ENCODE data around the gene P2RY11.

P2RY11 gene

DNA sequence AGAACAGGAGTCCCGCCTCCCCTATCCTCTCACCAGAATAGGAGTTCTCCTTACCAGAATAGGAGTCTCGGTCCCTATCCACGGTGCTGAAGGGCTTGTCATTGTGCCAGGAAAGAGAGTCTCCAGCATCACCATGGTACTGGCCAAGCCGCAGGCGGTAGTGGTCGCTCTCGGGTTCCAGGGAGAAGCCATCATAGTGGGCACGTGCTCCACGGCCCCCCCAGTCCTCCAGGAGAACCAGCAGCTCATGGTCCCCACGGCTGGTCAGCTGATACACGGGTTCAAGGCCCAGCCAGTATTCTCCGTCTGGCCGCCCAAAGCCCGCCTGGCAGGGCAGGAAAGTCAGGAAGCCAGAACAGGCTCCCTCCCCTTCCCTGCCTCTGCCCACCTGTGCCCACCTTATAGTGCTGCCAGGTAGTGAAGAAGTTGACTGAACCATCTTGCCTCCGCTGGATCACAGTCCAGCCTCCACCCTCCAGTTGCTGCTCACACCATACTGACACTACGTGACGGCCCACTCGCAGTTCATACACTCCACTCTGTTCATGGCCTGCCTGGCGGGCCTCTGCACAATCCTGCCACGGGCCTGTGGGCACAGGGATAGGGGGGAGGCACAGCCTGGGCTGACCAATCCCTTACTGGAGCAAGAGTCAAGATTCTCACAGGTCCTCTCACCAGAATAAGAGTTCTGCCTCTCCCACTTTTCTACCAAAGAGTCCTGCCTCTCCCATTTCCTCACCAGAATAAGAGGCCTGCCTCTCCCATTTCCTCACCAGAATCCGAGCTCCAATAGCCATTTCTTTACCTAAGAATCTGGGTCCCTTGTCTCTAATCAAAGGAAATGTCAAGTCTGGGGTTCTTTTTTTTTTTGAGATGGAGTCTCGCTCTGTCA lies 18.0 kb upstream of the P2RY11 start:
- DNase-seq (ENCODE audit: low read depth in 2 of 2): no peak

DNA sequence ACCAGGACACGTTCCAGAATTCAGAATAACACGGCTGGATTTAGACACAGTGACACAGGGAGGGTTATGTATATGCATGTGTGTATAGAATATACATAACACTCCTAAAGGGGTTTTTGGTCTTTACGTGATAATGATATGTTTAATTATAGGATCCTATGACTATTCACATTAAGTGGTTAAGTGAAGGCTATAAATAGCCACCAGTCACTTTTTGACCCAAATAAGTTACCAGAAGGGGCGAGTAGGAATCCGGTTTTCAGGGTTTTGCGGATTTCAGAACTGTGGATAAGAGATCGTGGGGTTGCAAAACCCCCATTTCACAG lies 15.9 kb upstream of the P2RY11 start:
- no peak for DNase-seq (ENCODE audit: low read depth in 2 of 2)

- peak; percentile 85 to 86 for DNase-seq (ENCODE audit: low read depth in 2 of 2)
Measured at GRCh38 chr19:10095948-10096614, 15.4 kb upstream of the P2RY11 start.

DNA sequence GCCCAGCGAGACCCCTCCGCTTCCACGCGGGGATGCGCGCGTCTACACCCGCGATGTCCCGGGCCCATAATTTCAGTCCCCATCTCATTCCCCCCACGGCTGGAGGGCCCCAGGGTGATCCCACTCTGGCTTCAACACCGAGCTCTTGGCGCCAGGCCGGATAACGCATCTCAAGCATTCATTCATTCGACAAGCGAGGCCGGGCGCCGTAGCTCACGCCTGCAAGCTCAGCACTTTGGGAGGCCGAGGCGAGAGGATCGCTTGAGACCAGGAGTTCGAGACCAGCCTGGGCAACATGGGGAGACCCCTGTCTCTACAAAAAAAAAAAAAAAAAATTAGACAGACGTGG lies 14.9 kb upstream of the P2RY11 start:
- DNase-seq (ENCODE audit: low read depth in 2 of 2): no peak

GRCh38 chr19:10100163-10100785 lies 11.2 kb upstream of the P2RY11 start:
- no peak for DNase-seq (ENCODE audit: low read depth in 2 of 2)

GRCh38 chr19:10102787-10103236 lies 8.7 kb upstream of the P2RY11 start:
- DNase-seq (ENCODE audit: low read depth in 2 of 2): no peak

- no peak for DNase-seq (ENCODE audit: low read depth in 2 of 2)
Measured at GRCh38 chr19:10104130-10104513, 7.4 kb upstream of the P2RY11 start.

DNA sequence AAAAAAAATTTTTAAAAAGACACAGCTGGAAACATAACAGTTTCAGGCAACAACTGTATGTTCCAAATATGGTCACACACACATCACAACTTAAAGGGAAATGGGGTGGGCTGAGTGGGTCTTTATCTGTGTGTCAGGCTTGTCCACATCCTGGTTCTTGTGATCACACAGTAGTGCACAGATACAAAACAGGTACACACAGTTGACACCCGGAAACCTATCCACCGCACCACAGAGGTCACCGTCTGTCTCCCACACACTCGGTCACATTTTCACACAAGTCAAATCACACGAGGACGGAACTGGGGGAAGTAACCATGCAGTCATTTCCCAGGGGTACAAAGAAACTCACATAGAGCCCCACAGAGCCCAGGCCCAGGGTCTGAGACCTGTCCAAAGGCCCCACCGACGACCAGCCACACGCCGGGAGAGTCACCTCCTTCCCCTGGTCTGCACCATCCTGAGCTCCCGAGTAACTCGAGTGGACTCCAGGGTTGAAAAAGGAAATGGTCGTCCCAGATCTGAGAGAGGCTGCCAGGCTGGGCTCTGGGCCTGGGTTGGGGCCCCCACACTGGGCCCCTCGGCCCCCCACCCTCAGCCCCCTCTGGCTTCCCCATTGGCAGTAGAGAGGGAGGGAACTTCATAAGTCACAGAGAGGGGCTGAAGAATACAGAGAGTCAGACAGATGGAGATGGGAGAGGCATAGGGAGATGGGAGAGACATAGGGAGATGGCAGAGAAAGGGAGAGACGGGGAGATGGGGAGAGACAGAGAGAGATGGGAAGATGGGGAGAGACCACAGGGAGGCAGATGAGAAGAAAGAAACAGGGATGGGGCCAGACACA lies 6.6 kb upstream of the P2RY11 start:
- DNase-seq (ENCODE audit: low read depth in 2 of 2): peak in 1 of 2 donors; percentile 62

DNA sequence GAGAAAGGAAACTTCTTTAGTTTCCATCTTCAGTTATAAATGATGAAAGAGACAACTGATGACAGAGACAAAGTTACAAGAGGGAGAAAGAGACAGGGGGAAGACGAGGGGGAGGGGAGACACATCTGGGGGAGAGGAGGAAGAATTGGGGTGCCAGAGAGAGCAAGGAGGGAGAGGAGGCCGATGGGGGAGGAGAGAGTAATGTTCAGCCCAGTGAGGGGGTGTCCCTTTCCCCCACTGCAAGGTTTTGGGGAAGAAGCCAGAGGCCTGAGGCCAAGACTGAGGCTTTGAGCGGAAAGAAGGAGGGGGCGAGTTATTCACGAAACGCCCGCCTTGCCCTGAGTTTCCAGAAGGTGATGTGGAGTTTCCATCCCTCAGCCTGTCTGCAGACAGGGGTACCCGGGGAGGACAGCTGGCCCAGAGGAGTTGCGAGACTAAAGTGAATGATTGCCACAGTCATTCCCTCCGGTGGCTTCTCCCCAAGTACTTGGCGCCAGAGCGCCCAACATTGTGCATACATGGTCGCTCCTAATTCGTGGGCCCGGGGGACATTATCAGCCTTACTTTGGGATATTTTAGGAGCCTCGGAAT lies 5.9 kb upstream of the P2RY11 start:
- peak; percentile 64 to 69 for DNase-seq (ENCODE audit: low read depth in 2 of 2)

DNA sequence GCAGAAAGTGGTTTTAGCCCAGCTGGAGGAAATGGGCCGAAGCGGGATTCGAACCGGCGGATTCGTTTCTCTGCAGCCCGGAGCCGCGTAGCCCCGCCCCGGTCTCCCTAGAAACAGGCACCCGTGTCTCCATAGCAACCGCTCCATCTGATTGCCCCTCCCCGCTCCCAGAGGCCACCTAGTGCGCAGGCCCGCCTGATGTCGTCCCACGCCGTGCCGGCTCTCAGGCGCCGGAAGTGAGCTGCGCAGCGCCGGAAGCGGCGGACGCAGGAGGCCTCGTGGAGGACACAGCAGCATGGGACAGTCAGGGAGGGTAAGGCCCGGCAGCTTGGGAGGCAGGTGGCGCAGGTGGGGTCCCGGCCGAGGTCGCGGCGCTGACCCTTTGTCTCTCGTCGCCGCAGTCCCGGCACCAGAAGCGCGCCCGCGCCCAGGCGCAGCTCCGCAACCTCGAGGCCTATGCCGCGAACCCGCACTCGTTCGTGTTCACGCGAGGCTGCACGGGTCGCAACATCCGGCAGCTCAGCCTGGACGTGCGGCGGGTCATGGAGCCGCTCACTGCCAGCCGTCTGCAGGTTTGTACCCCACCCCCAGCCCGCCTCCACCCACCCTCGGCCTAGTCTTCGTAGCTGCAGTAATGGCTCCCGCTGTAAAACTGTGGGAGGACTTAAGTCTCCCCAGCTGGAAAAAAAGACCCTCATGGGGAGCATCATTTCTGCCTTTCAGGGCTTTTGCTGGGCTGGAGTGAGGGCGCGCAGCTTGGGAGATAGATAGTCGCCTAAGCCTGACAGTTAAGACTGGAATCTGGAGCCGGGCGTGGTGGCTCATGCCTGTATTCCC lies 5.2 kb upstream of the P2RY11 start, which contains the start of gene PPAN:
PPAN (plus strand) TSS at position 263 of the 837 bp plus-strand sequence; CDS start at position 296, 33 bp downstream.
- DNase-seq (ENCODE audit: low read depth in 2 of 2): peak; percentile 90 to 92

DNA sequence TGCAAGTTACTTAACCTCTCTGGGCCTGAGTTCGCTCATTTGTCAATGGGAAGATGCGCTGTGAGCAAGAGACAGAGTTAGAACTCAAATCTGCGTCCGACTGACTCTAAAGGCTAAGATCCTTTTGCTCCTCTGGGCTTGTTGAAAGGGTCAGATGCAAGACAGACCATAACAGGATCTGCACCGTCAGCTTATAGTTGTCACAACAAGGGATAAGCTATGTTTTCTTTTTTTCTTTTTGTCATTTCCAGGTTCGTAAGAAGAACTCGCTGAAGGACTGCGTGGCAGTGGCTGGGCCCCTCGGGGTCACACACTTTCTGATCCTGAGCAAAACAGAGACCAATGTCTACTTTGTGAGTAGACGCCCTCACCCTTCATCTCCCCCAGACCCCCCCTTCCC lies 4.2 kb upstream of the P2RY11 start:
- no peak for DNase-seq (ENCODE audit: low read depth in 2 of 2)

- no peak for DNase-seq (ENCODE audit: low read depth in 2 of 2)
Measured at GRCh38 chr19:10107817-10108367, 3.6 kb upstream of the P2RY11 start.

- no peak for DNase-seq (ENCODE audit: low read depth in 2 of 2)
Measured at GRCh38 chr19:10109528-10109927, 2.0 kb upstream of the P2RY11 start.

- no peak for DNase-seq (ENCODE audit: low read depth in 2 of 2)
Measured at GRCh38 chr19:10110076-10110971, 1.2 kb upstream of the P2RY11 start.

DNA sequence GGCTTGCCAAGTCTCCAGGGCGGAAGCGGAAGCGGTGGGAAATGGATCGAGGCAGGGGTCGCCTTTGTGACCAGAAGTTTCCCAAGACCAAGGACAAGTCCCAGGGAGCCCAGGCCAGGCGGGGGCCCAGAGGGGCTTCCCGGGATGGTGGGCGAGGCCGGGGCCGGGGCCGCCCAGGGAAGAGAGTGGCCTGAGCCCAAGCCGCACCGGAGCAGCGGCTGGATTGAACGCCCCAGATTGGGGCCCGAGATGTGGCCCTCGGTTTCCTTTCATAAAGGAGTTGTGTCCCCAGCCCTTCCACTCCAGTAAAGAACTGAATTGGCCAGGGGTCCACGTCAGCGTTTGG lies 548 bp upstream of the P2RY11 start:
- no peak for DNase-seq (ENCODE audit: low read depth in 2 of 2)

DNA sequence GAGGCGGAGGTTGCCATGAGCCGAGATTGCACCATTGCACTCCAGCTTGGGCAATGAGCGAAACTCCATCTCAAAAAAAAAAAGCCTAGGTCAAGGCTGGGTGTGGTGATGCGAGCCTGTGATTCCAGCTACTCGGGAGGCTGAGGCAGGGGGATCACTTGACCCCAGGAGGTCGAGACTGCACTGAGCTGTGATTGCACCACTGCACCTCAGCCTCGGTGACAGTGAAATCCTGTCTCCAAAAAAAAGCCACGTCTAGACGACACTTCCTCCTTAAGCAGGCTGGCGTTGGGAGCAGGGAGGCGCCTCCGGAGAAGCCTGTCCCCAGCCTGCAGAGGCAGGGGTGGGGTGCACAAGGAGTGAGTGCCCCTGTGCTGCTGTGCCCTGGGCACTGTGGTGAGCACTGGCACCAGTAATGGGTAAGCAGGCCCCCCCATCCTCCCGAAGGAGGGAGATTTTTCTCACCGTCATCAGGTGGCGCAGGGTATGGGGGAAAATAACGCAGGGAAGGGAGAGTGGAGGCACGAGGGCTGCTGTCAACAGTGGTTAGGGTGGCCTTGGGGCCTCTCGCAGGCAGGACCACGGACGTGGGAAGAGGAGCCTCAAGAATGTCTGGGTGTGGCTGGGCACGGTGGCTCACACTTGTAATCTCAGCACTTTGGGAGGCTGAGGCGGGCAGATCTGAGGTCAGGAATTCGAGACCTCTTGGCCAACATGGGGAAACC lies 706 bp downstream of the P2RY11 start:
- no peak for DNase-seq (ENCODE audit: low read depth in 2 of 2)

DNA sequence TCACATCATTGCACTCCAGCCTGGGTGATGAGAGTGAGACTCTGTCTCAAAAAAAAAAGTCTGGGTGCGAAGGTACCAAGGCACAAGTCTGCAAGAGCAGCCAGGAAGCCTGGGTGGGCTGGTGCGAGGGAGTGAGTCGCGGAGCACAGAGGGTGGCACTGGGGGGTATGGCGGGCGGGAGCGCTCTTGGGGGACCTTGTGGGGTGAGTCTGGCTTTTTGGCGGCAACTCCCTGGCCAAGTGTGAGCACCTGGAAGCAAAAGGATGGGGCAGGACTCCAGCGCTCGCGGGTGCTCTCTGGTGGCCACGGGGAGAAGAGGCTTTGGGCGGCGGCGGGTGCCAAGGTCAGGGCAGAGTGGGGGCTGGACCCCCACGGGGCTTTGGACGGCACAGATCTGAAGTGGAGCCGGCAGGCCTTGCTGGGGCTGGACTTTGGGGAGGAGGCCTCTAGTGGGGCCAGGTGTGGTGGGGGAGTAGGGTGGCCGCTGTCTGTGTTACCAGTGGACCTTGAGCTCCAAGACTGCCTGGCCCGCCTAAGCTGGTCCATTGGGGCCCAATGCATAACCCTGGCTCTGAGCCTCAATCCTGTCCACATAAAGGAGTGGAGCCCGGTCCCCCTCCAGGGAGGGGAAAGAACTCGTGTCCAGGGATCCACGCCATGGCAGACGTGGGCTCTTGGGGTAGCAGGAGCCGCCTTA lies 1.6 kb downstream of the P2RY11 start:
- peak; percentile 64 to 70 for DNase-seq (ENCODE audit: low read depth in 2 of 2)

DNA sequence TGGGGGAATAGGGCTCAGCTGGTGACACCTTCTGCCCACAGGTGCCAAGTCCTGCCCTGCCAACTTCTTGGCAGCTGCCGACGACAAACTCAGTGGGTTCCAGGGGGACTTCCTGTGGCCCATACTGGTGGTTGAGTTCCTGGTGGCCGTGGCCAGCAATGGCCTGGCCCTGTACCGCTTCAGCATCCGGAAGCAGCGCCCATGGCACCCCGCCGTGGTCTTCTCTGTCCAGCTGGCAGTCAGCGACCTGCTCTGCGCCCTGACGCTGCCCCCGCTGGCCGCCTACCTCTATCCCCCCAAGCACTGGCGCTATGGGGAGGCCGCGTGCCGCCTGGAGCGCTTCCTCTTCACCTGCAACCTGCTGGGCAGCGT lies 2.1 kb downstream of the P2RY11 start:
- DNase-seq (ENCODE audit: low read depth in 2 of 2): no peak
